PC-9 (cell line): ENCODE results near the gene LONP2.

Experiments used
- CTCF ChIP-seq: fragments of 200-600 bp; sonication (generic); conservative IDR thresholded peaks from 2 replicates; pipeline ENCODE4 v1.6.1; 2017; ENCODE audit warnings: mixed run types, antibody characterized with exemption, mild to moderate bottlenecking, moderate library complexity
- EZH2 ChIP-seq: fragments of 200-600 bp; sonication (generic); IDR thresholded peaks from 2 replicates; pipeline ENCODE4 v1.8.0; 2017; ENCODE audit warnings: antibody characterized with exemption, low read depth

GRCh38 chr16:48232493-48233040 is 11.5 kb upstream of the LONP2 start:
- TF ChIP-seq CTCF (no peak), EZH2 (no peak)
